NB4 (cell line): ENCODE results near the gene CST9.

Source experiments
- CTCF ChIP-seq: IDR thresholded peaks from one replicate; pipeline ENCODE4 v1.5.1; 2012; ENCODE audit warnings: low read depth, low read length
- POLR2A ChIP-seq: IDR thresholded peaks from 2 replicates; pipeline ENCODE4 v1.6.1; 2011; ENCODE audit warnings: mild to moderate bottlenecking; ENCODE audit not compliant: insufficient read length; ENCODE audit errors: extremely low read depth

- TF ChIP-seq POLR2A (no peak), CTCF (no peak)
Observed at GRCh38 chr20:23598481-23598880, 7.2 kb downstream of the CST9 start.
